ENCODE results near the gene CNTLN.
"Not testable (repeated sequence)": the region's sequence is repeated elsewhere in the genome, so short reads cannot be mapped to it uniquely, and the experiment has no call there.

CNTLN gene

DNA sequence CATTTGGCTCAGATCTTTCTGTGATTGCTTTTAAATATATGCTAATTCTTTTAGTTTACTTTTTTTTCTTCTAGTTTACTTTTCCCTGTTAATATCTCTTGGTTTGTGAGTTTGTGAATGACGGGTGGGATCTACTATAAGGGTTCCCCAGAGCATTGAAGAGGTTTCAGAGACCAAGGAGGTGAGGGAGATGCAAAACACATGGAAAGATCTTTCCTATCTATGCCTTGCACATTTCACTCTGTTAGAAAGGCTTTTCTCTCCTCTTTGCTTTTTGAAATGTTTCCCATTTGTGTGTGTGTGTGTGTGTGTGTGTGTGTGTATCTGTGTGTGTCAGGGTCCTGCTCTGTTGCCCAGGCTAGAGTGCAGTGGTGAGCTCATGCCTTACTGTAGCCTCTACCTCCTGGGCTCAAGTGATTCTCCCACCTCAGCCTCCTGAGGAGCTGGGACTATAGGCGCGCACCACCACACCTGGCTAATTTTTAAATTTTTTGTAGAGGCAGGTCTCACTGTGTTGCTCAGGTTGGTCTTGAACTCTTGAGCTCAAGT is 50.7 kb downstream of the CNTLN start:
- DNase-seq (ENCODE audit: low spot score) (no peak), FAIRE-seq (no peak)

DNA sequence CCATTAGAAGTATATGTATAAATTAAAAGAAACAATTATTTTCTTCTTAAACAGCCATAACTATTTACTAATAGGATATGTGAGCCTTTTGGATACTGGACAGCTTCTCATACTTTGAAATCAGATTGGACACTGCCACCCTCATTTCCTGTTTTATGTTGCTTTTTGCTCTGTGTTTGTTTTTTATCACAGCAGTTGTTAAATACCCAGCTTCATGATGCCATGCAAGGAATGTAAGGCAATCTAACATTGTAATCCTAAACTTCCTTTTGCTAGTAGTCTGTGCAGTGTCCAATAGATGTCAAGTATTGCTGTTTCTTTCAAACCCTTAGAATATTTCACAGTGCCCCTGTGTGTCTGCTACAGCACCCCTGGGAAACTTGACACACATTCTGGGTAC is 56.2 kb downstream of the CNTLN start:
- DNase-seq (ENCODE audit: low spot score) (no peak), FAIRE-seq (no peak)

DNA sequence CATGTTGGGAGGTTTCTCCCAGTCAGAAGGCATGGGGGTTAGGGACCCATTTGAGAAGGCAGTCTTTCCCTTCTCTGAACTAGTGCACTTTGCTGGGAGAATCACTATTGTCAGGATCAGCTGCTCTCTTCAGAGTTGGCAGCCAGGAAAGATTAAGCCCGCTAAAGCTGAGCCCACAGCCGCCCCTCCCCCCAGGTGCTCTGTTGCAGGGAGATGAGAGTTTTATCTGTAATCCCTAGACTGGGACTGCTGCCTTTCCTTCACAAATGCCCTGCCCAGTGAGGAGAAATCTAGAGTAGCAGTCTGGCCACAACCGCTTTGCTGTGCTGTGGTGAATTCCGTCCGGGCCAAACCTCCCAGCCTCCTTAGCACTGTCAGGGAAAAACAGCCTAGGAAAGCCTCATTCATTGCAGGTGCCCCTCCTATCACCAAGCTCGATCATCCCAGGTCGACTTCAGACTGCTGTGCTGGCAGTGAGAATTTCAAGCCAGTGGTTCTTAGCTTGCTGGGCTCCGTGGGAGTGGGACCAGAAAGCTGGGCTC is 69.8 kb downstream of the CNTLN start:
- FAIRE-seq (no peak), DNase-seq (ENCODE audit: low spot score) (no peak)

DNA sequence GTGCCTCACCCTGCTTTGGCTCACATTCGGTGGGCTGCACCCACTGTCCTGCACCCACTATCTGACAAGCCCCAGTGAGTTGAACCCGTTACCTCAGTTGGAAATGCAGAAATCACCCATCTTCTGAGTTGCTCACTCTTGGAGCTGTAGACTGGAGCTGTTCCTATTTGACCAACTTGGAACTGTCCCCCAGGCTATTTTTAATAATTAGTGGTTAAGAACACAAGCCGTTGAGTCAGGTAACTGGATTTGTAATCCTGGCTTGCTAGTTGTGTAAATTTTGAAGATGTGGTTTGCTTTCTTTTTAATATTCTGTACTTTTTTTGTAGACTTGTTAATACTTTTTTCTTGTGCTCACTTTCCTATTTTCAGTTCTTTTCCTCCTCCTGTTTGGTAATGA is 81.2 kb downstream of the CNTLN start:
- DNase-seq (ENCODE audit: low spot score), result no peak
- FAIRE-seq, result no peak

DNA sequence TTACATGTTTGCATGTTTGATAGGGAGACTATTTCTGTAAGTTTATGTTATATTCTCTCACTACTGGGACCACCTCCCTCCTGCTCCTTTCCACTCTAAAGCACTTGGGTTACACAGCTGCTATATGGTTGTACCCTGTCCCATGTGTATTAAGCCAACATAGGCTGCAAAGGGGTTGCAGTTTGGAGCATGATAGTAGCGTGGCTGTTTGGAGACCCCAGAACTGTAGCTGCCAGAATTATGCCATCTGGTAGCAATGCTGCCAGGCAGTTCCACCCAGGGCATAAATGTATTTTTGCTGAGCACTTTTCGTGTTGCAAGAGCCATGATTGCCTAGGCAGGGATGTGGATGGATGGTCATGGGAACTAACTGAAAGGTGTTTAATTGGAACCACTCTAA is 81.8 kb downstream of the CNTLN start:
- DNase-seq (ENCODE audit: low spot score) (no peak), FAIRE-seq (no peak)

- DNase-seq (ENCODE audit: low spot score) (no peak), FAIRE-seq (no peak)
Observed at GRCh38 chr9:17217272-17217671, 82.4 kb downstream of the CNTLN start.

DNA sequence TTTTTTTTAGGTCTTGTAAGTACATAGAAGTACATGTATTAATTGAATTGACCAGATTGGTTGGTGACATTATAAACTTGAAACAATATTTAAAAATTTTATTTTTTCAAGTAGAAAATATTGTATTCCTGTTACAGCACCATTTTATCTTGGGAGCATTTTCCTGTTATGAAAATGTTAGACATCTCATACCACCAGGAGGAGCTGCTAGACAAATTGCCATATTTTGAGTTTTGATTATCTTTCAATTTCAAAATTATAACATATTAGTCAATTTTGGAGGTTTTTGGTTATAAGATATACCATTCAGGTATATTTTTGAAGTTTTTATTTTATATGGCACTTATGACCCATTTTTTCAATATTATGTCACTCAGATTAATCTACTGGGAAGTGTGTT is 84.4 kb downstream of the CNTLN start:
- no peak for DNase-seq (ENCODE audit: low spot score)
- no peak for FAIRE-seq

GRCh38 chr9:17222932-17223331 is 88.1 kb downstream of the CNTLN start:
- DNase-seq (ENCODE audit: low spot score) (no peak), FAIRE-seq (no peak)

DNA sequence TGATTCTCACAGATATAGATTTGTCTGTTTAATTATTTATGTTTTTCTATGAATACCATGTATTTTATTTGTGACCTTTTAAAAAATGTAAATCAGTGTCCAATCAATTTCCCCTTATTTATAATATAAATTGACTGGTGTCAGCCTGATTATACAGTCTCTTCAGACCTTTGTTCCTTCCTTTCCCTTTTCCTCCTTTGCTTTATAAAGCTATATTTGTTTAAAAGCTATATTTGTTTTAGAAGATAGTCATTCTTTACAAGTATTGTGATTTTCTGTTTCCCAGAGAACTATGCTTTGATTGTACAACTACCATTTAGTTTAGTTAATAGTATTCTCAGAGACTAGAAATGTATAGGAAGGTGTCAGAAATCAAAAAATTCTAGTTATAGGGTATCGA is 90.6 kb downstream of the CNTLN start:
- FAIRE-seq (no peak), DNase-seq (ENCODE audit: low spot score) (no peak)

DNA sequence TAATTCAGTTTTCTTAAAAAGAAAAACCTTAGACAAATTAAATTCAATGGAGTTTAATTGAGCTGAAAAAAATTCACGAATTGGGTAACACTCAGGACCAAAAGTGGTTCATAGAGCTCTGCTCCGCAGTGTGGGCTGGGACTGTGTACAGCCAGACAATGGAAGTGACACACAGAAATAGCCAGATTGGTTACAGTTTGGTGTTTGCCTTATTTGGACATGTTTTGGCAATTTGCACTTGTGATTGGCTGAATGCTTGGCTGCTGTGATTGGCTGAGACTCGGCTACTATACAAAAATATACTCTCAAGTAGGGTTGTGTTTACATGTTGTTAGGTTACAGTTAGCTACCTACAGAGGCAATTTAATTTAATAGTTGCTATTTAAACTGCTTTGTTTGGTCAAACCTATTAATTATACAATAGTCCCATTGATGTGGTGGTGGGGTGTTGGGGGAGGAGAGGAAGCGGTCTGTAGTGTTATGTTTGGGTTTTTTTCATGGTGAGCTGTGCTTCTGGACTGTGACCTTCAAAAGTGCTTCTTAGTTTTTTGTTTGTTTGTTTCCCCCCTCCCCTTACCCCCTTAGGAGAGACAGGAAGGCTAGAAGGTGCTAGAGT is 95.2 kb downstream of the CNTLN start:
- no peak for FAIRE-seq
- no peak for DNase-seq (ENCODE audit: low spot score)

GRCh38 chr9:17230646-17231045 is 95.8 kb downstream of the CNTLN start:
- DNase-seq (ENCODE audit: low spot score) (no peak), FAIRE-seq (no peak)

DNA sequence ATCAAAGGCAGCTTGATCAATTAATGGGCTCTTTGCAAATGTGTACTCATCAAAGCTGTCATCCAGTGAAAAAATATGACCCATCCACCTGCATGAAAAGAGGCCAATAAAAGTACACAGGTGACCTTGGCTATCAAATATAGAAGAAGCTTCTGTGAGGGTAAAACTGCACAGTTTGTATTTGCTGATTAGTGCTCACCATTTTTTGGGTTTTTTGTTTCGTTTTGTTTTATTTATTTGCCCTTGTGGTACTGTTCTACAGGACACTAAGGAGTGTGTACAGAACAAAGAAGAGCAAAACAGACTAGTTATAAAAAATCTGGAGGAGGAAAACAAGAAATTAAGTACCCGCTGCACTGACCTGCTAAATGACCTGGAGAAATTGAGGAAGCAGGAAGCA is 101.3 kb downstream of the CNTLN start:
- no peak for FAIRE-seq

GRCh38 chr9:17246770-17247169 is 111.9 kb downstream of the CNTLN start:
- FAIRE-seq (no peak), DNase-seq (ENCODE audit: low spot score) (no peak)

More for the DNA sequence above, 101.3 kb downstream of the CNTLN start:
- no peak for DNase-seq (ENCODE audit: low spot score)

- no peak for FAIRE-seq
- DNase-seq (ENCODE audit: low spot score), result no peak
Observed at GRCh38 chr9:17251100-17251499, 116.3 kb downstream of the CNTLN start.

DNA sequence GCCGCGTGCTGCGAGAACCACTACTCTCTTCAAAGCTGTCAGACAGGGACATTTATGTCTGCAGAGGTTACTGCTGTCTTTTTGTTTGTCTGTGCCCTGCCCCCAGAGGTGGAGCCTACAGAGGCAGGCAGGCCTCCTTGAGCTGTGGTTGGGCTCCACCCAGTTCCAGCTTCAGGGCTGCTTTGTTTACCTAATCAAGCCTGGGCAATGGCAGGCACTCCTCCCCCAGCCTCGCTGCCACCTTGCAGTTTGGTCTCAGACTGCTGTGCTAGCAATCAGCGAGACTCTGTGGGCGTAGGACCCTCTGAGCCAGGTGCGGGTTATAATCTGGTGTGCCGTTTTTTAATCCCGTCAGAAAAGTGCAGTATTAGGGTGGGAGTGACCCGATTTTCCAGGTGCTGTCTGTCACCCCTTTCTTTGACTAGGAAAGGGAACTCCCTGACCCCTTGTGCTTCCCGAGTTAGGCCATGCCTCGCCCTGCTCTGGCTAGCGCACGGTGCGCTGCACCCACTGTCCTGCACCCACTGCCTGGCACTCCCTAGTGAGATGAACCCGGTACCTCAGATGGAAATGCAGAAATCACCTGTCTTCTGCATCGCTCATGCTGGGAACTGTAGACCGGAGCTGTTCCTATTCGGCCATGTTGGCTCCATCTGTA is 133.8 kb downstream of the CNTLN start:
- not testable (repeated sequence) for DNase-seq (ENCODE audit: low spot score); FAIRE-seq

GRCh38 chr9:17269799-17270198 is 135.0 kb downstream of the CNTLN start:
- FAIRE-seq (no peak), DNase-seq (ENCODE audit: low spot score) (no peak)

DNA sequence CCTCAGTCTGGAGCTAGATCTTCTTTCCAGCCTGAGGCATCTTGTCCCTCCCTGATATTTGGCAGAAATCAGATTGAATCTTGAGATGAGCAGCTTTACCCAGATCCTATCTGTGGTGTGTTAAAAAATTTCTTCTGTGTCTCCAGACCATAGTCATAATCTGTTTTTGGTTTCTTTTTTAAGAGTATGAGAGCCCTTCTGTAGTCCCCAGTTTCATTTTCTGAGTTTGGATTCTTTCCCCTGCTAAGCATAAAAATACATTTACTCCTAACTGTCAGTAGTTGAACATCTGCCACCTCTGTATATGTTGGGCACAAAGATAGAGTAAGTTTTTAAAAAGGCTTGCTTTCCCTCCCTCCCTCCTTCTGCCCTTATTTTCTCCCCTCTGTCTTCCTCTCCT is 137.7 kb downstream of the CNTLN start:
- FAIRE-seq, result no peak
- no peak for DNase-seq (ENCODE audit: low spot score)

DNA sequence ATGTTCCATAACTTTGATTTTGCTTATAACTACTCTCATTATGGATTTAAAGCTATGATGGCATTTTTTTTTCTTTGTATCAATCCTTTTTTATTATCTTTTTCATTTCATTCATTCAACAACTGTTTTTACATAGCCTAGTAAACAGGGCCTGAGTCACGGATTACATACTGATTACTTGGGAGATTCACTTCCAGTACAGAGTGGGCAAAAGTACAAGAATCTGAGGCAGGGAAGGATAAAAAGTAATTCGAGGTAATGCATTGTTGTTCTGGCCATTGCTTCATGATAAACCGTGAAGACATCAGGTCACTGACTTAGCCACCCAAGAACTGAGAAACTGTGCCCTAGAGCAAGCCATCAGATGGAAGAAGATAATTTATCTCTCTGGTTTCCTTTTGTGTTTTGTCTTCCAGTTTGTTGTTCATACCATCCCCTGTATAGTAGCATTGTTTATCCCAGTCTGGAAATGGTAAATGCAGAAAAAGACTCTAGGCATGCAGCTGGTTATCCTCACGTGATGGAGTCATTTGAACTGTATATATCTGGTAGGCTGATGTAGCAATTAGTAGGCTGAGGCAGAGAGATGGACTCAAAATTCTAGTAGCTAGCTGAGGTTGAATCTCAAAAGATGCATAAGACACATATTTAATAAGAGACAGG is 145.6 kb downstream of the CNTLN start:
- FAIRE-seq, result no peak
- DNase-seq (ENCODE audit: low spot score), result no peak

- not testable (repeated sequence) for FAIRE-seq; DNase-seq (ENCODE audit: low spot score)
Observed at GRCh38 chr9:17290673-17291072, 155.8 kb downstream of the CNTLN start.

DNA sequence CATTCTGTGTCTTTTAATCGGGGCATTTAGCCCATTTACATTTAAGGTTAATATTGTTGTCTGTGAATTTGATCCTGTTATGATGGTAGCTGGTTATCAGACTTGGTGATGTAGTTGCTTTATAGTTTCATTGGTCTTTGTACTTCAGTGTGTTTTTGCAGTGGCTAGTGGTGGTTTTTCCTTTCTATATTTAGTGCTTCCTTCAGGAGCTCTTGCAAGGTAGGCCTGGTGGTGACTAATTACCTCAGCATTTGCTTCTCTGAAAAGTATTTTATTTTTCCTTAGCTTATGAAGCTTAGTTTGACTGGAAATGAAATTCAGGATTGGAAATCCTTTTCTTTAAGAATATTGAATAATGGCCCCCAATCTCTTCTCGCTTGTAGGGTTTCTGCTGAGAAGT is 156.9 kb downstream of the CNTLN start:
- FAIRE-seq (no peak), DNase-seq (ENCODE audit: low spot score) (no peak)

DNA sequence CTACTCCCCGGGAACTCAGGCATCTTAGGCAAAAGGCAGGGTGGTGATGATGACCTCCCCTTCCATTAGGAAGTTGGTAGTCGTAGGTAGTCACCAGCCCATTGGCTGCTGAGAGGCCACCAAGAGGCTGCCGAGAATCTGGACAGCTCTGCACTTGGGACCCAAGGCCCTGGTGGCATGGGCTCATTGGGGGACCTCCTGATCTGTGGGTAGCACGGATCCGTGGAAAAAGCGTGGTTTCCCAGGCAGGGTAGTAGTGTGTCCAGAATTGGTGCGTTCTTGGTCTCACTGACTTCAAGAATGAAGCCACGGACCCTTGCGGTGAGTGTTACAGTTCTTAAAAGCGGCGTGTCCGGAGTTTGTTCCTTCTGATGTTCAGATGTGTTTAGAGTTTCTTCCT is 158.8 kb downstream of the CNTLN start:
- FAIRE-seq, result no peak
- DNase-seq (ENCODE audit: low spot score), result no peak

Data from urothelium cell line (cell line).